Pancreas (tissue), 10 donors: Measurements from ENCODE around the gene LETM1. TPM values are rescaled to one million over a fixed set of nuclear protein-coding genes. Genes with fewer than 3 reads are reported as not detected.

ENCODE experiments used
- ATAC-seq, 4 donors: fragments of 200-7000 bp; cut with Tn5 transposase; one replicate each; pipeline versions ENCODE4 v1.8.0 to v1.9.1; 2020; ENCODE audit warnings: mild to moderate bottlenecking in 4 of 4, moderate library complexity in 4 of 4
- DNase-seq, 6 donors: peaks; one replicate each; pipeline ENCODE4 v3.0.0-alpha.2; 2020
- FAIRE-seq: peaks from 2 replicates; lab custom pipeline; 2012; peaks lifted over from hg19 to GRCh38; lab: Jason Lieb, UNC
- H3K27ac ChIP-seq, 4 donors: fragments of 200-600 bp; sonication (generic); 1 replicate in 3 of 4; 2 replicates in 1 of 4; pipeline versions ENCODE4 v1.5.0 to v1.8.0; 2020
- H3K27me3 ChIP-seq, 4 donors: fragments of 200-600 bp; one replicate each; pipeline ENCODE4 v1.8.0; 2021
- H3K36me3 ChIP-seq, 3 donors: fragments of 200-600 bp; sonication (generic) in 1 of 3; one replicate each; pipeline versions ENCODE4 v1.5.0 to v1.8.0; 2020 to 2021
- H3K4me1 ChIP-seq, 3 donors: fragments of 200-600 bp; one replicate each; pipeline ENCODE4 v1.8.0; 2021
- H3K4me3 ChIP-seq, 4 donors: fragments of 200-600 bp; sonication (generic) in 2 of 4; one replicate each; pipeline versions ENCODE4 v1.5.0 to v1.8.0; 2020 to 2021
- H3K9me3 ChIP-seq, 4 donors: fragments of 200-600 bp; one replicate each; pipeline ENCODE4 v1.8.0; 2021
- WGBS, 2 donors: extraction: QIAGEN DNeasy Blood & Tissue Kit; methylation state at CpG; one replicate each; pipeline ENCODE4 v1.1.7; 2013; 5-methylcytosine and 5-hydroxymethylcytosine counted together
- intact Hi-C, 3 donors: fragments of 100-400 bp; cut with DNase I; formaldehyde crosslinking; loops; one replicate each; pipeline versions ENCODE4 v1.11.1 to v1.14.2; 2022
- polyA plus RNA-seq, 2 donors: library from polyadenylated mRNA; stranded (reverse); fragments of 200-250 nt; gene quantifications; one replicate each; pipeline ENCODE4 v1.2.3, GENCODE V29; 2013
- total RNA-seq, 6 donors: library from RNA; stranded (reverse); fragmentation: NEBNext Ultra II Directional in 4 of 6; extraction: Animal tissue kit (Norgen Biotek cat#: 25700) in 4 of 6; gene quantifications; one replicate each; pipeline versions ENCODE4 v1.2.1 to v1.2.4, GENCODE V29; 2021 to 2023
- TF ChIP-seq, protein P1 (sequence below), 4 donors: fragments of 200-600 bp; sonication (generic) in 3 of 4; IDR thresholded peaks; one replicate each; pipeline versions ENCODE4 v1.5.0 to v1.8.0; 2021; ENCODE audit warnings: antibody characterized with exemption in 4 of 4
- donor health status: healthy with polysubstance abuse.
- donor health status: DM: no; HTN: no; CAD: no; lungs with moderate emphysema.
- donor health status: DM: no; HTN: no; CAD: no.
- donor health status: control.
- donor health status: control.
- donor health status: Bipolar disorder and iron deficiency.
- donor health status: DM: yes; HTN: yes; CAD: no.
- donor health status: DM: no; HTN: no; CAD: no.
- donor health status: DM: no; HTN: no; CAD: no.
- donor health status: DM: yes; HTN: yes; CAD: no.

Gene LETM1
- total and polyA plus RNA-seq, 8 donors: 13.0 to 28.0 (median 19.3) TPM

DNA sequence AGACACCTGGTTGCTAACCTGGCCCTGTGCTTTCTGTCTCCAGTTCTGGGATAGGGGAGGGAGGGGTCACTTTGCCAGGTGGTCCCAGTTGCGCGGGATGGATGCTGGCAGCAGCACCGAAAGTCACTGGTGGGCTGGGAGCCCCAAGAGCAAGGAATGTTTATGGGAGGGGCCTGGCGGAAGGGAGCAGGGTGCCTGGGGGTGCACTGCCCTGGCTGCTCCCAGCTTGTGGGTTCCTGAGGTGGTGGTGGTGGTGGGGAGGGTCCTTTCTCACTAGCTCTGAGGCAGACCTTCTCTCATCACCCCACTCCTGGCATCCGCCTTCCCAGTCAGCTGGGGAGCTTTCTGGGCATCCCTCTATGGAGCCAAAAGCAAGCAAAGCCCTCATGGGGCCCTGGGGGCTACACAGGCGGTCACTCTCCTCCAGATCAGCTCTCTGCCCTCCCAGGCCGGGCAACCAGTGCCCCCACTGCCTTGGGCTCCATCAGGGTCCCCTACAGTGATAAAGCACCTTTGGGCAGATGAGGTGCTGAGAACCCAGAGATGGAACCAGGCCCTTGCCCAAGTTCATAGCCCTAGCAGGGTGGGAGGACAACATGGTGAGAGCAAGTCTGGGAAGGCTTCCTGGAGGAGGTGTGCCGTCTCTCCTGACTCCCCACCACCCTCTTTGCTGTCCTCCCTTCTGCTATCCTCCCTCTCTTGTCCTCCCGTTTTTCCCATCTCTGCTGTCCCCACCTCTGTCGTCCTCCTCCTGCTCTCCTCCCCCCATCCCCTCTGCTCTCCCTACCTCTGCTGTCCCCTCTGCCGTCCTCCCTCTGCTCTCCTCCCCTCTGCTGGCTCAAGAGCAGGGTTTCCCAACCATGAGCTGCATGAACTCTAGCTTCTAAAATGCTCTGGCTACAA, 46.9 kb downstream of the LETM1 start:
- FAIRE-seq (no peak), DNase-seq (peak in 1 of 6 donors; percentile 51), ATAC-seq (no peak)
- Histone ChIP-seq H3K27ac (no peak overlapping the region), H3K9me3 (no peaks in the 10 kb centered on the region), H3K36me3 (peaks cover 0 to 18% (median 0%) of the 10 kb centered on the region in 3 donors), H3K27me3 (no peaks in the 10 kb centered on the region), H3K4me3 (no peak overlapping the region), H3K4me1 (peaks cover 0 to 5% (median 0%) of the 10 kb centered on the region in 3 donors)
- TF ChIP-seq, protein P1, sequence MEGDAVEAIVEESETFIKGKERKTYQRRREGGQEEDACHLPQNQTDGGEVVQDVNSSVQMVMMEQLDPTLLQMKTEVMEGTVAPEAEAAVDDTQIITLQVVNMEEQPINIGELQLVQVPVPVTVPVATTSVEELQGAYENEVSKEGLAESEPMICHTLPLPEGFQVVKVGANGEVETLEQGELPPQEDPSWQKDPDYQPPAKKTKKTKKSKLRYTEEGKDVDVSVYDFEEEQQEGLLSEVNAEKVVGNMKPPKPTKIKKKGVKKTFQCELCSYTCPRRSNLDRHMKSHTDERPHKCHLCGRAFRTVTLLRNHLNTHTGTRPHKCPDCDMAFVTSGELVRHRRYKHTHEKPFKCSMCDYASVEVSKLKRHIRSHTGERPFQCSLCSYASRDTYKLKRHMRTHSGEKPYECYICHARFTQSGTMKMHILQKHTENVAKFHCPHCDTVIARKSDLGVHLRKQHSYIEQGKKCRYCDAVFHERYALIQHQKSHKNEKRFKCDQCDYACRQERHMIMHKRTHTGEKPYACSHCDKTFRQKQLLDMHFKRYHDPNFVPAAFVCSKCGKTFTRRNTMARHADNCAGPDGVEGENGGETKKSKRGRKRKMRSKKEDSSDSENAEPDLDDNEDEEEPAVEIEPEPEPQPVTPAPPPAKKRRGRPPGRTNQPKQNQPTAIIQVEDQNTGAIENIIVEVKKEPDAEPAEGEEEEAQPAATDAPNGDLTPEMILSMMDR (IDR thresholded peaks at IDR 0.05): no peak
- intact Hi-C loops: loop anchor here in 2 of 3 donors (5.0 kb wide), 1 partner anchor 62 kb away; no protein-coding TSS in a partner anchor
- 72 to 73% methylated on average over 11 of the region's 11 CpGs for WGBS, 2 donors

DNA sequence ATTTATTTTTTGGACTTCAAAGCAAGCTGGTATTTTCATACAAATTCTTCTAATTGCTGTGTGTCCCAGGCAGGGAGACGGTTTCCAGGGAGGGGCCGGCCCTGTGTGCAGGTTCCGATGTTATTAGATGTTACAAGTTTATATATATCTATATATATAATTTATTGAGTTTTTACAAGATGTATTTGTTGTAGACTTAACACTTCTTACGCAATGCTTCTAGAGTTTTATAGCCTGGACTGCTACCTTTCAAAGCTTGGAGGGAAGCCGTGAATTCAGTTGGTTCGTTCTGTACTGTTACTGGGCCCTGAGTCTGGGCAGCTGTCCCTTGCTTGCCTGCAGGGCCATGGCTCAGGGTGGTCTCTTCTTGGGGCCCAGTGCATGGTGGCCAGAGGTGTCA, 47.6 kb downstream of the LETM1 start:
- Histone ChIP-seq H3K4me1 (peaks cover 0 to 4% (median 0%) of the 10 kb centered on the region in 3 donors), H3K27ac (no peak overlapping the region), H3K4me3 (no peak overlapping the region), H3K36me3 (peaks cover 0 to 13% (median 0%) of the 10 kb centered on the region in 3 donors), H3K9me3 (no peaks in the 10 kb centered on the region), H3K27me3 (no peaks in the 10 kb centered on the region)
- 73 to 76% methylated on average over 6 of the region's 6 CpGs for WGBS, 2 donors
- intact Hi-C loops: loop anchor here in 2 of 3 donors (5.0 kb wide), 1 partner anchor 61 kb away; no protein-coding TSS in a partner anchor
- TF ChIP-seq, protein P1 (IDR thresholded peaks at IDR 0.05): no peak
- no peak for FAIRE-seq
- DNase-seq: peak in 1 of 6 donors; percentile 13
- ATAC-seq: no peak

DNA sequence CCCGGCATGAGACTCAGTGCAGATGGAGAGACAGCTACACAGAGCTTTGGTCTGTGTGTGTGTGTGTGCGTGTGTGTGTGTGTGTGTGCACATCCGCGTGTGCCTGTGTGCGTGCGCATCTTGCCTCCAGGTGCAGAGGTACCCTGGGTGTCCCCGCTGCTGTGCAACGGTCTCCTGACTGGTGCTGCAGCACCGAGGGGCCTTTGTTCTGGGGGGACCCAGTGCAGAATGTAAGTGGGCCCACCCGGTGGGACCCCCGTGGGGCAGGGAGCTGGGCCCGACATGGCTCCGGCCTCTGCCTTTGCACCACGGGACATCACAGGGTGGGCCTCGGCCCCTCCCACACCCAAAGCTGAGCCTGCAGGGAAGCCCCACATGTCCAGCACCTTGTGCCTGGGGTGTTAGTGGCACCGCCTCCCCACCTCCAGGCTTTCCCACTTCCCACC, 48.6 kb downstream of the LETM1 start:
- DNase-seq: peak in 2 of 6 donors; percentile 33 to 55
- intact Hi-C loops: loop anchor here in 2 of 3 donors (5.0 kb wide), 1 partner anchor 60 kb away; no protein-coding TSS in a partner anchor
- Histone ChIP-seq H3K4me3 (no peak overlapping the region), H3K9me3 (no peaks in the 10 kb centered on the region), H3K27me3 (no peaks in the 10 kb centered on the region), H3K27ac (no peak overlapping the region), H3K4me1 (no peaks in the 10 kb centered on the region), H3K36me3 (peaks cover 0 to 13% (median 4%) of the 10 kb centered on the region in 3 donors)
- ATAC-seq: no peak
- TF ChIP-seq, protein P1 (IDR thresholded peaks at IDR 0.05): no peak
- WGBS, 2 donors: 66 to 69% methylated on average over 16 of the region's 16 CpGs
- FAIRE-seq: no peak

DNA sequence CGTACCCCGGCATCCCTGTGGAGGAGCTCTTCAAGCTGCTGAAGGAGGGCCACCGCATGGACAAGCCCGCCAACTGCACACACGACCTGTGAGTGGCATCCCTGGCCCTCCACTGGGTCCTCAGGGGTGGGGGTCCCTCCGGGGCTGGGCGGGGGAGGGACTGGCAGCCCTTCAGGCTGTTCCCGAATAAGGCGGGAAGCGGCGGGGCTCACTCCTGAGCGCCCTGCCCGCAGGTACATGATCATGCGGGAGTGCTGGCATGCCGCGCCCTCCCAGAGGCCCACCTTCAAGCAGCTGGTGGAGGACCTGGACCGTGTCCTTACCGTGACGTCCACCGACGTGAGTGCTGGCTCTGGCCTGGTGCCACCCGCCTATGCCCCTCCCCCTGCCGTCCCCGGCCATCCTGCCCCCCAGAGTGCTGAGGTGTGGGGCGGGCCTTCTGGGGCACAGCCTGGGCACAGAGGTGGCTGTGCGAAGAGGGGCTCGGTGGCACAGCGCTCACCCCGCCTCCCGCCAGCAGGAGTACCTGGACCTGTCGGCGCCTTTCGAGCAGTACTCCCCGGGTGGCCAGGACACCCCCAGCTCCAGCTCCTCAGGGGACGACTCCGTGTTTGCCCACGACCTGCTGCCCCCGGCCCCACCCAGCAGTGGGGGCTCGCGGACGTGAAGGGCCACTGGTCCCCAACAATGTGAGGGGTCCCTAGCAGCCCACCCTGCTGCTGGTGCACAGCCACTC, 49.2 kb downstream of the LETM1 start:
- no peak overlapping the region for H3K4me3 ChIP-seq
- H3K27me3 ChIP-seq: no peaks in the 10 kb centered on the region
- 71 to 77% methylated on average over 39 to 41 of the region's 41 CpGs for WGBS, 2 donors
- H3K4me1 ChIP-seq: no peaks in the 10 kb centered on the region
- no peak overlapping the region for H3K27ac ChIP-seq
- TF ChIP-seq, protein P1 (IDR thresholded peaks at IDR 0.05): no peak
- no peaks in the 10 kb centered on the region for H3K9me3 ChIP-seq
- H3K36me3 ChIP-seq: peaks cover 0 to 13% (median 4%) of the 10 kb centered on the region in 3 donors
- DNase-seq (peak in 2 of 6 donors; percentile 58 to 80), FAIRE-seq (no peak), ATAC-seq (no peak)
- intact Hi-C loops: loop anchor here in 2 of 3 donors (5.0 kb wide), 1 partner anchor 59 kb away; no protein-coding TSS in a partner anchor
